Upper lobe of left lung (tissue), 4 donors: ENCODE data around the gene CACNB4.

Experiments
- POLR2AphosphoS5 ChIP-seq, 2 donors: sonication (generic); formaldehyde crosslinking; IDR thresholded peaks; one replicate each; pipeline ENCODE4 v1.5.1; 2017; ENCODE audit warnings: antibody characterized with exemption in 2 of 2
- TF ChIP-seq, protein P1 (sequence below), 6 experiments: fragments of 450-650 bp in 4 of 6; fragments of 200-600 bp in 2 of 6; sonication (generic) in 2 of 6; IDR thresholded peaks; one replicate each; pipeline ENCODE4 v1.5.1; 2016 to 2019; ENCODE audit warnings: antibody characterized with exemption in 6 of 6

DNA sequence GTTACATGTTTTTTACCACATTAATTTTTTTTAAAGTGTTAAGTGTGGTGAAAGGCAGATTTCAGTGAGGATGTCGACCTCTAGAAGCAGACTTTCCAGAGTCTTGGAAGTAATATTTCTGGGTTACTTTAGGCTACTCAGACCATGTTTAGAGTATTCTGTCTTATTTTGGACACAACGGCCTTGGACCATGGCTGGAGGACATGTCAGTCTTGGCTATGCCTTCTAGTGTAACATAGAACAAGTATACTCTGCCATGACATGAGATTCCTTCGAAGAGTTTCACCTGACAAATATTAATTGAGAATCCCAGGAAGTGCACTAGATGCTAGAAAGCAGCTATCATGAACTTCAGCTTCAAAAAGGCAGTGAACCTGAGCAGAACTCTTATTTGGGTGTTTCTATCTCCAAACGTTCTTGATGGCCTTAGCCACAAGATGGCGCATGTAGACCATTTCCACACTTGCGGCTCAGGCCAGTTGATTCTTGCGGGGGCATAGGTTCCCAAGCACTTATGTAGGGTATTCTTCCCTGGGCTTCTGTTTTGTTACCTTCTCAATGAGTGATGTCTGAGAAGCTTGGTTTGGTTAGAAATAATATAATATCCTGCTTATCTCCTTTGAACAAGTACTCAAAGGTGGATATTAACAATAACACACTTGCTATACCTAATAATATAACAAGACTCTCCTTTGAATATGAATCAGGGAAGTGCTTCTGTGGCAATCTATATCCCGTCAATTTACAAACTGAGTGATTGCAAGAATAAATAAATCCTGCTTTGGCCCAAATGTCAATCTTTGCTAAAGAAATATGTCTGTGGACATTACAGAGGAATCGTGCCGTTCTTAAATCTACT lies 62.0 kb downstream of the CACNB4 start:
- no peak for TF ChIP-seq POLR2AphosphoS5 (IDR thresholded peaks at IDR 0.05)
- TF ChIP-seq, protein P1, sequence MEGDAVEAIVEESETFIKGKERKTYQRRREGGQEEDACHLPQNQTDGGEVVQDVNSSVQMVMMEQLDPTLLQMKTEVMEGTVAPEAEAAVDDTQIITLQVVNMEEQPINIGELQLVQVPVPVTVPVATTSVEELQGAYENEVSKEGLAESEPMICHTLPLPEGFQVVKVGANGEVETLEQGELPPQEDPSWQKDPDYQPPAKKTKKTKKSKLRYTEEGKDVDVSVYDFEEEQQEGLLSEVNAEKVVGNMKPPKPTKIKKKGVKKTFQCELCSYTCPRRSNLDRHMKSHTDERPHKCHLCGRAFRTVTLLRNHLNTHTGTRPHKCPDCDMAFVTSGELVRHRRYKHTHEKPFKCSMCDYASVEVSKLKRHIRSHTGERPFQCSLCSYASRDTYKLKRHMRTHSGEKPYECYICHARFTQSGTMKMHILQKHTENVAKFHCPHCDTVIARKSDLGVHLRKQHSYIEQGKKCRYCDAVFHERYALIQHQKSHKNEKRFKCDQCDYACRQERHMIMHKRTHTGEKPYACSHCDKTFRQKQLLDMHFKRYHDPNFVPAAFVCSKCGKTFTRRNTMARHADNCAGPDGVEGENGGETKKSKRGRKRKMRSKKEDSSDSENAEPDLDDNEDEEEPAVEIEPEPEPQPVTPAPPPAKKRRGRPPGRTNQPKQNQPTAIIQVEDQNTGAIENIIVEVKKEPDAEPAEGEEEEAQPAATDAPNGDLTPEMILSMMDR (IDR thresholded peaks at IDR 0.05): peak; percentile 58 to 75 (median 66)
